Panc1 (cell line): ENCODE measurements around the gene CFAP74. TPM values are rescaled to one million over a fixed set of nuclear protein-coding genes. Genes with fewer than 3 reads are reported as not detected.

Experiments used
- ATAC-seq: fragments of 200-7000 bp; cut with Tn5 transposase; 2 replicates; pipeline ENCODE4 v1.9.1; 2020; ENCODE audit warnings: mild to moderate bottlenecking, moderate library complexity
- BruUV-seq: library from RNA; stranded (reverse); fragments of 400-500 nt; replicated peaks from 2 replicates; lab custom pipeline; 2021; lab: Mats Ljungman, UMichigan
- CTCF ChIA-PET: fragments of 300-600 bp; sonication (Branson Sonifier 250); formaldehyde crosslinking; loops from one replicate; lab custom pipeline; 2022; ENCODE audit warnings: antibody characterized with exemption; lab: Charles Lee
- POLR2A ChIA-PET: fragments of 300-600 bp; sonication (Branson Sonifier 250); formaldehyde crosslinking; loops from one replicate; lab custom pipeline; 2022; ENCODE audit warnings: antibody characterized with exemption; lab: Charles Lee
- DNase-seq: peaks from one replicate; pipeline ENCODE4 v3.0.0-alpha.2; 2010; ENCODE audit warnings: low read depth, low spot score
- H3K27ac ChIP-seq: 2 replicates; pipeline ENCODE4 v1.5.1; 2011; ENCODE audit warnings: mild to moderate bottlenecking, low read length, inconsistent platforms
- H3K27me3 ChIP-seq: fragments of 200-500 bp; sonication (Bioruptor generic); 2 replicates; pipeline ENCODE4 v1.6.0; 2014; ENCODE audit warnings: low read length, inconsistent platforms; ENCODE audit not compliant: control insufficient read depth, insufficient read depth
- H3K36me3 ChIP-seq: fragments of 200-500 bp; sonication (Bioruptor generic); 2 replicates; pipeline ENCODE4 v1.5.1; 2014; ENCODE audit warnings: inconsistent platforms, mild to moderate bottlenecking, low read length, moderate library complexity; ENCODE audit not compliant: control insufficient read depth, insufficient read depth
- H3K4me1 ChIP-seq: 2 replicates; pipeline ENCODE4 v1.5.1; 2011; ENCODE audit warnings: inconsistent platforms, mild to moderate bottlenecking, low read length, moderate library complexity; ENCODE audit not compliant: control insufficient read depth, insufficient read depth
- H3K4me3 ChIP-seq, 2 experiments: 2 replicates each; pipeline ENCODE4 v1.5.1; 2011 to 2012; ENCODE audit warnings: low read depth in 2 of 2, low read length in 2 of 2, mild to moderate bottlenecking in 2 of 2, inconsistent platforms in 1 of 2, moderate library complexity in 1 of 2
- H3K9me3 ChIP-seq: fragments of 200-500 bp; sonication (Bioruptor generic); 2 replicates; pipeline ENCODE4 v1.5.1; 2014; ENCODE audit warnings: low read depth, mild to moderate bottlenecking, inconsistent platforms, low read length, moderate library complexity; ENCODE audit not compliant: control insufficient read depth, insufficient read depth
- CTCF ChIP-seq: fragments of 450-650 bp; IDR thresholded peaks from 2 replicates; pipeline ENCODE4 v1.5.1; 2017; ENCODE audit warnings: mild to moderate bottlenecking
- POLR2AphosphoS5 ChIP-seq: IDR thresholded peaks from 2 replicates; pipeline ENCODE4 v1.6.1; 2012; ENCODE audit warnings: mild to moderate bottlenecking, low read depth, low read length, moderate library complexity
- REST ChIP-seq, 2 experiments: IDR thresholded peaks; 2 replicates each; pipeline ENCODE4 v1.6.1; 2011 to 2012; ENCODE audit warnings: low read depth in 2 of 2, control low read depth in 1 of 2, low read length in 1 of 2, mild to moderate bottlenecking in 1 of 2, moderate library complexity in 1 of 2; ENCODE audit not compliant: insufficient read depth in 1 of 2
- SIN3A ChIP-seq: IDR thresholded peaks from 2 replicates; pipeline ENCODE4 v1.6.1; 2012; ENCODE audit warnings: low read depth, mild to moderate bottlenecking, low read length, moderate library complexity, borderline replicate concordance; ENCODE audit not compliant: insufficient read depth
- TCF7L2 ChIP-seq: IDR thresholded peaks from 2 replicates; pipeline ENCODE4 v1.6.1; 2011; ENCODE audit warnings: mild to moderate bottlenecking, low read depth, low read length, inconsistent platforms
- in situ Hi-C: cut with HindIII; loops from 2 replicates; pipeline ENCODE4 v1.10.0; 2016; ENCODE audit warnings: low sequenced_read_pairs, low pct_unique_long_range_greater_than_20kb
- intact Hi-C: fragments of 100-400 bp; cut with micrococcal nuclease; formaldehyde crosslinking; loops from one replicate; pipeline ENCODE4 v1.10.0; 2022; ENCODE audit not compliant: unreplicated experiment
- total RNA-seq: library from RNA; stranded (reverse); gene quantifications from one replicate; pipeline ENCODE4 v1.2.1, GENCODE V29; 2021; ENCODE audit not compliant: unreplicated experiment

Gene CFAP74
- total RNA-seq, 1 experiment from 2014 or later = not detected

- Histone ChIP-seq H3K4me3 (no peak overlapping the region), H3K4me1 (no peaks in the 10 kb centered on the region), H3K27me3 (peaks cover 2% of the 10 kb centered on the region; the same call in 1 of the 2 replicates), H3K36me3 (no peaks in the 10 kb centered on the region), H3K9me3 (no peaks in the 10 kb centered on the region), H3K27ac (no peak overlapping the region)
- ATAC-seq = no peak
- POLR2A ChIA-PET = no interaction called here
- no peak for DNase-seq
- CTCF ChIA-PET = no interaction called here
- intact Hi-C loops (no loop called here), in situ Hi-C loops (no loop called here)
- BruUV-seq = no TSS peak
- TF ChIP-seq SIN3A = no peak
- no peak for TF ChIP-seq CTCF
- TF ChIP-seq REST (IDR thresholded peaks at IDR 0.05; ENCODE audit: insufficient read depth in 1 of 2, low read depth in 2 of 2, low read length in 1 of 2) = no peak
- TF ChIP-seq POLR2AphosphoS5 = no peak
- TF ChIP-seq TCF7L2 = no peak
Observed at GRCh38 chr1:2020310-2020655, 16.7 kb upstream of the CFAP74 start.

GRCh38 chr1:2019571-2020309 is 16.2 kb upstream of the CFAP74 start:
- BruUV-seq = no TSS peak
- in situ Hi-C loops = no loop called here
- Histone ChIP-seq H3K4me1 (no peaks in the 10 kb centered on the region), H3K27ac (no peak overlapping the region), H3K36me3 (no peaks in the 10 kb centered on the region), H3K9me3 (no peaks in the 10 kb centered on the region), H3K27me3 (peaks cover 2% of the 10 kb centered on the region; the same call in 1 of the 2 replicates), H3K4me3 (peak overlapping the region in 1 of 2 experiments; percentile 9; a peak in 1 of 4 replicates)
- DNase-seq = no peak
- intact Hi-C loops = no loop called here
- ATAC-seq = peak; percentile 10; the same call in 1 of the 2 replicates
- ChIA-PET POLR2A (no interaction called here), CTCF (interaction anchor here (0.7 kb wide), 1 partner anchor 56 kb away, joined by 3 read pairs; no protein-coding TSS in a partner anchor)
- TF ChIP-seq REST (IDR thresholded peaks at IDR 0.05; ENCODE audit: insufficient read depth in 1 of 2, low read depth in 2 of 2, low read length in 1 of 2) (peak; percentile 82 to 93), POLR2AphosphoS5 (no peak), CTCF (no peak), TCF7L2 (no peak), SIN3A (no peak)
